Tibial nerve (tissue), 4 donors: ENCODE measurements around the gene MACO1. TPM values are rescaled to one million over a fixed set of nuclear protein-coding genes. Genes with fewer than 3 reads are reported as not detected.

Source experiments
- DNase-seq, 2 donors: peaks; one replicate each; pipeline ENCODE4 v3.0.0-alpha.2; 2019; ENCODE audit warnings: low spot score in 2 of 2
- H3K27ac ChIP-seq, 4 donors: fragments of 200-600 bp; sonication (generic) in 3 of 4; one replicate each; pipeline ENCODE4 v1.5.1; 2017 to 2019; ENCODE audit warnings: mild to moderate bottlenecking in 1 of 4
- H3K27me3 ChIP-seq, 2 donors: fragments of 200-600 bp; sonication (generic) in 1 of 2; one replicate each; pipeline versions ENCODE4 v1.5.1 to v1.6.0; 2017 to 2019
- H3K36me3 ChIP-seq, 3 donors: fragments of 200-600 bp; sonication (generic); one replicate each; pipeline ENCODE4 v1.5.1; 2018 to 2019
- H3K4me1 ChIP-seq, 4 donors: fragments of 200-600 bp; sonication (generic) in 3 of 4; one replicate each; pipeline ENCODE4 v1.5.1; 2017 to 2019
- H3K4me3 ChIP-seq, 4 donors: fragments of 200-600 bp; sonication (generic) in 3 of 4; one replicate each; pipeline ENCODE4 v1.5.1; 2017 to 2019; ENCODE audit warnings: mild to moderate bottlenecking in 1 of 4, moderate library complexity in 1 of 4
- H3K9me3 ChIP-seq, 4 donors: fragments of 200-600 bp; sonication (generic) in 3 of 4; one replicate each; pipeline ENCODE4 v1.5.1; 2017 to 2019
- EP300 ChIP-seq, 2 donors: sonication (generic); formaldehyde crosslinking; IDR thresholded peaks; one replicate each; pipeline ENCODE4 v1.6.1; 2017; ENCODE audit warnings: antibody characterized with exemption in 2 of 2, mild to moderate bottlenecking in 1 of 2
- POLR2A ChIP-seq, 2 donors: fragments of 450-650 bp; IDR thresholded peaks; one replicate each; pipeline ENCODE4 v1.6.1; 2017; ENCODE audit warnings: antibody characterized with exemption in 2 of 2, mild to moderate bottlenecking in 2 of 2, moderate library complexity in 2 of 2
- WGBS, 2 donors: methylation state at CpG; one replicate each; pipeline ENCODE4 v1.1.5; 2018; 5-methylcytosine and 5-hydroxymethylcytosine counted together
- total RNA-seq, 4 donors: library from RNA; depleted of rRNA; stranded (reverse); fragments of >200 nt; gene quantifications; one replicate each; pipeline ENCODE4 v1.1.0, GENCODE V29; 2016
- TF ChIP-seq, protein P1 (sequence below), 5 experiments: fragments of 200-600 bp in 3 of 5; fragments of 450-650 bp in 2 of 5; sonication (generic) in 3 of 5; IDR thresholded peaks; one replicate each; pipeline ENCODE4 v1.5.1; 2016 to 2019; ENCODE audit warnings: antibody characterized with exemption in 5 of 5, mild to moderate bottlenecking in 3 of 5, moderate library complexity in 2 of 5

MACO1 gene
- total RNA-seq, 4 donors from 2014 or later, result 8.8 to 16.2 (median 13.7) TPM

DNA sequence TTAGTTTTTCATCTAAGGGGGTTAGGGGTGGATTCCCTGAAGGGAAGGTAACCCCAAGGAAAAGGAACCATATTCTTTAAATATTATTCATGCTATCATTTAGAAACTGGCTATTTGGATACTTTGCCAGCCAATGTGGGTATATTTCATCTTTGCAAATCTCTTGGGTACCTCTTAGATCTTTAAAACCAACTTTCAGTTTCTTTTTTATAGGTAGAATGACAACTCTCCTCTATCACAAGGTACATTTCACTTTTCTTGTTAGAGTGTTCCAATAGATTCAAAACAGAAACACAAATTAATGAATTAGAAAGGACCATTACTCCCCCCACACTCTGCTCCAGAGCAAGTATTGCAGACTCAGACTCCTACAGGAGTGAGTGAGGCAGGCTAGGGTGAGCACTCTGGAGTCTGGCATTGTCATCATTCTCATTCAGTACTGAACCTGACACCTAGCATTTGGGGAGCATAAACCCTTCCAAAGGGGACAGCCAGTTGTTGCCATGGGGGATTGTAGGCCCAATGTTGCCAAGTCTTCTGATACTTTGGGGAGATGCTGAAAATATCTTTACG, 43.0 kb downstream of the MACO1 start:
- Histone ChIP-seq H3K4me3 (no peak overlapping the region), H3K27ac (no peak overlapping the region), H3K9me3 (no peaks in the 10 kb centered on the region), H3K4me1 (peaks cover 0 to 10% (median 0%) of the 10 kb centered on the region in 4 donors), H3K36me3 (peaks cover 0 to 3% (median 0%) of the 10 kb centered on the region in 3 donors), H3K27me3 (no peaks in the 10 kb centered on the region)
- no peak for DNase-seq
- TF ChIP-seq EP300 (IDR thresholded peaks at IDR 0.05), result no peak
- TF ChIP-seq POLR2A (IDR thresholded peaks at IDR 0.05), result no peak
- TF ChIP-seq, protein P1, sequence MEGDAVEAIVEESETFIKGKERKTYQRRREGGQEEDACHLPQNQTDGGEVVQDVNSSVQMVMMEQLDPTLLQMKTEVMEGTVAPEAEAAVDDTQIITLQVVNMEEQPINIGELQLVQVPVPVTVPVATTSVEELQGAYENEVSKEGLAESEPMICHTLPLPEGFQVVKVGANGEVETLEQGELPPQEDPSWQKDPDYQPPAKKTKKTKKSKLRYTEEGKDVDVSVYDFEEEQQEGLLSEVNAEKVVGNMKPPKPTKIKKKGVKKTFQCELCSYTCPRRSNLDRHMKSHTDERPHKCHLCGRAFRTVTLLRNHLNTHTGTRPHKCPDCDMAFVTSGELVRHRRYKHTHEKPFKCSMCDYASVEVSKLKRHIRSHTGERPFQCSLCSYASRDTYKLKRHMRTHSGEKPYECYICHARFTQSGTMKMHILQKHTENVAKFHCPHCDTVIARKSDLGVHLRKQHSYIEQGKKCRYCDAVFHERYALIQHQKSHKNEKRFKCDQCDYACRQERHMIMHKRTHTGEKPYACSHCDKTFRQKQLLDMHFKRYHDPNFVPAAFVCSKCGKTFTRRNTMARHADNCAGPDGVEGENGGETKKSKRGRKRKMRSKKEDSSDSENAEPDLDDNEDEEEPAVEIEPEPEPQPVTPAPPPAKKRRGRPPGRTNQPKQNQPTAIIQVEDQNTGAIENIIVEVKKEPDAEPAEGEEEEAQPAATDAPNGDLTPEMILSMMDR (IDR thresholded peaks at IDR 0.05), result no peak
- WGBS, 2 donors, result 88 to 89% methylated on average over 1 of the region's 1 CpG

DNA sequence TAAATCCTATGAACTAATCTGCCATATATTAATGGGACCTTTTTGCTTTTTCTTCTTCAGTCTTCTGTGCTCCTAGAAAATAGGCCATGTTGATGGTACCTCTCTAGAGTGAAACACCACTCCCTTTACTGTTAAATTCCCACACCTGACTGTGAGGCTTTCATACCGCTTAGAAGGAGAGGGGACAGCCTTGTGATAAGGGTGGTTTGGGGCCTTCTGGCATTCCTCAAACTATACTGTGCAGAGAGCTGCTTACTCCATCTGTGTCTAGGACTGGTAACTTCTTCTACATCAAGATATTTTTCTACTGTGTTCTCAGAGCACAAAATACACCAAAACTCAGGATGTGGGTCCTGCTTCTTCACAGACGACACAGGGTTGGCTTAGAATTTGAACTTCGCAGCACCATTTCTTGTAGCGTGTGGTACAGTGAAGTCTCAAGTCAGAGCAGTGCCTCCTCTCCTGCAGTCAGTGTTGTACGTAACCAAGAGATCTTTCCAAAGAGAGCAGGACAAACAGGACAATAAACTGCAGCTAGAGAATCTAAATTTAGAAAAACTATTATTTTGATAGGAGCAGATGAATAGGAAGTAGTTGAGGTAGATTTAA, 43.8 kb downstream of the MACO1 start:
- H3K4me1 ChIP-seq, result peaks cover 0 to 10% (median 0%) of the 10 kb centered on the region in 4 donors
- no peak for DNase-seq
- TF ChIP-seq EP300 (IDR thresholded peaks at IDR 0.05) (no peak), POLR2A (IDR thresholded peaks at IDR 0.05) (no peak)

DNA sequence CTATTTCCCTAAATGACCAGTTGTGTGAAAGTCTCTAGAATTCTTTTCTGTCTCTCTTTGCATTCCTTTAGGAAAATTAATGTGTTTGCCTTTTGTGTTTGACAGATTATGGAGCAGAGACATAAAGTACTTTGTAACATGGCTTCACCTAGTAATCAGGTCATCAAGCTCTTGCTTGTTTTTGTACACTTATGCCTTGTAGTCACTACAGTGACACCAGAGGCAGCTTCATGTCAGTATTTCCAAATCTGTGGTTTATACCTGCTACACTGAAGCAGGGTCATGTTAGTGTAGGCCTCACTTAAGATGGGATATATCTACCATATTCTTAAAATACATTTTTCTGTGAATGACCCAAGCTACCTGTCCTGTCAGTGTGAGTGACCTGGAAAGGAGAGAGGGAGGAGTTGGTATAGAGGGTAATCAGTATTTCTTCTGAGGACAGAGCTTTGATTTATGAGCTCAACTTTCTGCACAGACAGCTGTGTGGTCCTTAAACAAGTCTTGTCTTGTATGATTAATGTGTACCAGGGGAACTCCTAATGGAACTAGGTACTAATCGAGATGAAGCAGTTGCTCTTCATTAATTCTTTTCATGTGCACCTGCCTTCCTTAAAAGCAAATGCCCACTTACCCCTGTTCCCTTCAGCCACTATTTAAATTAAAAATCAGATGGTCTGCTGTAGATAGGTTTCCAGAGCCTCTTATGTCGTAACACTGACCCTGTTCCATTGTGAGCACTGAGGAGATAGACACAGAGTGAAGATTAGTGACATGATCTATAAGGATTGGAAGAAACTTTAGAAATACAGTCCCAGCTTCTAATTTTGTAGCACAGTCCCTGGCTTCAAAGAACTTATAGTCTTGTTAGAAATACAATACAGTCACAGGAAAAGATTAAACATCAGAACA, 45.7 kb downstream of the MACO1 start:
- no peak for DNase-seq
- H3K27ac ChIP-seq, result no peak overlapping the region
- peaks cover 0 to 3% (median 0%) of the 10 kb centered on the region in 3 donors for H3K36me3 ChIP-seq
- no peaks in the 10 kb centered on the region for H3K9me3 ChIP-seq
- no peaks in the 10 kb centered on the region for H3K27me3 ChIP-seq
- TF ChIP-seq EP300 (IDR thresholded peaks at IDR 0.05) (no peak), POLR2A (IDR thresholded peaks at IDR 0.05) (no peak)
- TF ChIP-seq, protein P1 (IDR thresholded peaks at IDR 0.05), result no peak
- H3K4me3 ChIP-seq, result no peak overlapping the region
- peaks cover 0 to 13% (median 0%) of the 10 kb centered on the region in 4 donors for H3K4me1 ChIP-seq
- WGBS, 2 donors, result 85 to 87% methylated on average over 2 of the region's 2 CpGs

More for the DNA sequence above, 43.8 kb downstream of the MACO1 start:
- H3K4me3 ChIP-seq, result no peak overlapping the region
- 86 to 88% methylated on average over 5 of the region's 5 CpGs for WGBS, 2 donors
- no peaks in the 10 kb centered on the region for H3K9me3 ChIP-seq
- H3K27ac ChIP-seq, result no peak overlapping the region
- peaks cover 0 to 3% (median 0%) of the 10 kb centered on the region in 3 donors for H3K36me3 ChIP-seq
- no peaks in the 10 kb centered on the region for H3K27me3 ChIP-seq

DNA sequence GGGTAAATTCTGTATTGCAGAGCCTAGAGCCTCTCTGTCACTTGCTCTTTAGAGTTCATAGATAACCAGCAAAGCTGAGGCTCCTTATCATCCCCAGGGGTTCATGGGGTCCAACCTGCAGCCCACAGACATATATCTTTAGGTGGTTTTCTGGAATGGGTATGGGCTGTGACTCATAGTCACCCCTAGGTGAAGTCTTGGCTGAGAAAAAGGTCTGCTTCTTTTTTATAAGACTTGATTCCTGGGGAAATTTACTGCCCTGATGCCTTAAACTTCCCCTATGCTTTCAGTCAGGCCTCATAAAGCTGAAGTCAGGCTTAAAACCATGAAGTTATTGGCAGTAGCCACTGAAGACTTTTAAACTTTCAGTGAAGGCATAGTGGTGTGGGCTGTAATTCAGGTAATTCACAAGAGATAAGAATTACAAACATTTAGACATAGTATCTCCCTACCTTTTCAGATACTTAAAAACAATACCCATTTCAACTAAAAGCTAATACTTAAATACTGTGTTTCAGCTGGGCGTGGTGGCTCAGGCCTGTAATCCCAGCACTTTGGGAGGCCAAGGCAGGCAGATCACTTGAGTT, 46.8 kb downstream of the MACO1 start:
- TF ChIP-seq, protein P1 (IDR thresholded peaks at IDR 0.05), result no peak
- no peak for TF ChIP-seq POLR2A (IDR thresholded peaks at IDR 0.05)
- no peak for TF ChIP-seq EP300 (IDR thresholded peaks at IDR 0.05)
- Histone ChIP-seq H3K9me3 (no peaks in the 10 kb centered on the region), H3K4me3 (no peak overlapping the region), H3K4me1 (peaks cover 0 to 13% (median 0%) of the 10 kb centered on the region in 4 donors), H3K36me3 (peaks cover 0 to 3% (median 0%) of the 10 kb centered on the region in 3 donors), H3K27me3 (no peaks in the 10 kb centered on the region), H3K27ac (no peak overlapping the region)
- WGBS, 2 donors, result 87 to 100% methylated on average over 1 of the region's 1 CpG
- DNase-seq, result no peak

DNA sequence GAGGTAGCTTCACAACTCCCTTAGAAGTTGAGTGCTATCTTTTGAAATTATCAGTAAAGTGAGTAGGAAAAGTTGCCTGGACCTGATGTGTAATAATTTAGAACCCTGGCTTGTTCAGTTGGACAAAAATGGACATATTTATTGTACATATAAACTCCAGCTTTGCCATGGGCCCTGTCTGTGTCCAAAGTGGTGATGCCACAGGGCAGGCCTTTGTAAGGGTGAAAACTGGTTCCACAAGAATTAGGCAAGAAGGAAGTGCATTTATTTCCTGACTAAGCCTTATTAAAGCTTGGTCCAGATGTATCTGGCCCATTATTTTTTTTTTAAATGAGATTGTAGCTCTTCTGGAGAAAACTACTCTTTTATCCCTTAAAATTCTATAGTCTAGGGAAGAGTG, 47.9 kb downstream of the MACO1 start:
- Histone ChIP-seq H3K27ac (no peak overlapping the region), H3K36me3 (peaks cover 0 to 5% (median 0%) of the 10 kb centered on the region in 3 donors), H3K4me3 (no peak overlapping the region), H3K27me3 (no peaks in the 10 kb centered on the region), H3K9me3 (no peaks in the 10 kb centered on the region), H3K4me1 (peaks cover 0 to 9% (median 0%) of the 10 kb centered on the region in 4 donors)
- no peak for DNase-seq
- TF ChIP-seq, protein P1 (IDR thresholded peaks at IDR 0.05), result no peak
- no peak for TF ChIP-seq POLR2A (IDR thresholded peaks at IDR 0.05)
- no peak for TF ChIP-seq EP300 (IDR thresholded peaks at IDR 0.05)
